HPDE6-E6E7 (cell line): ENCODE measurements around the gene GNPTAB.
A peak's percentile ranks its signal among the peaks of the same experiment; 100 is the strongest.
"Not testable (repeated sequence)": the region's sequence is repeated elsewhere in the genome, so short reads cannot be mapped to it uniquely, and the experiment has no call there.

Source experiments
- DNase-seq: peaks from one replicate; pipeline ENCODE4 v3.0.0; 2011; ENCODE audit warnings: missing footprints; ENCODE audit errors: extremely low spot score

Gene GNPTAB

DNA sequence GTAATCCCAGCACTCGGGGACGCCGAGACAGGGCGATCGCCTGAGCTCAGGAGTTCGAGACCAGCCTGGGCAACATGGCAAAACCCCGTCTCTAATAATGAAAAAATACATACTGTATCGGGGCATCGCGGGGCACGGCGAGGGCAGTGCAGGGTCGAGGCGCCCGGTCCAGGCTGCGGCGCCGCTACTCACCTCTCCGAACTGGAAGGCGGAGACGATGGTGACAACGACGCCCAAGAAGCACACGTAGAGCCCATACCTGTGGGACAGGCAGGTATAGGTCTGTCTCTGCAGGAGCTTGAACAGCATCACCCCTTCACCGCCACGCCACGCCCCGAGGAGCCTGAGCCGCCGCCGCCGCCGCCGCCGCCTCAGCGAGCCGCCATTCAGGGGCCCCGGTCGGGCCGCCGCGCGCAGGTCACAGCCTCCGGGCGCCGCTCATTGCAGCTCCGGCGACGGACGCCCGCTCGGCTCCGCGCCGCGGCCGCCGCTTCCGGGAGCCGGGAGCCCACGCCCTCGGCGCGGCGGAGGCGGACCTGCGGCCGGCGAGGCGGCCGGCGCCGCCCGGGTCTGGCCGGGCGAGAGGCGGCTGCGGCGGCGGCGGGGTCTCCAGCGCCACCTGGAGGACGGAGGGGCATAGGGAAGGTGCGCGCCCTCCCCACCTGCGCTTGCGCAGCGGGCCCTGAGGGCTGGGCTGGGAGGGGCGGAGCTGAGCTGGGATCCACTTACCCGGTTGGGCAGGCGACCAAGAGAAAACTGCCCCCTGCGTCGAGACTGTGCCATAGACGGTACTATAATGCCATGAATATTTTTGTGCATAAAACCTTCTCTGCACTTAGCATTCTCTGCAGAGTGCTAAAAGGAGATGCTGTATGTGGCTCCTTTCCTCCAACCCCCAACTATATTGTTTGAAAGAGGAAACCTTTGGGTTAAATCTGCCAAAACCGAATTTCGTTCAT is at the start of gene GNPTAB:
Gene GNPTAB (minus strand): TSS at position 593 of the 959 bp plus-strand sequence. CDS start 284 bp downstream, at position 309.
- DNase-seq, result peak; percentile 97

- DNase-seq, result no peak
These were observed 47.6 kb upstream of the GNPTAB start for GRCh38 chr12:101878243-101878821.

GRCh38 chr12:101877806-101878242 is 47.1 kb upstream of the GNPTAB start:
- DNase-seq, result no peak

GRCh38 chr12:101876861-101877805 is 46.4 kb upstream of the GNPTAB start, which contains the start of gene DRAM1:
Gene DRAM1, plus strand, starts transcription at chr12:101877580. Its CDS starts 210 bp downstream, at chr12:101877790.
- peak; percentile 80 for DNase-seq

GRCh38 chr12:101876322-101876860 is 45.6 kb upstream of the GNPTAB start:
- no peak for DNase-seq

DNA sequence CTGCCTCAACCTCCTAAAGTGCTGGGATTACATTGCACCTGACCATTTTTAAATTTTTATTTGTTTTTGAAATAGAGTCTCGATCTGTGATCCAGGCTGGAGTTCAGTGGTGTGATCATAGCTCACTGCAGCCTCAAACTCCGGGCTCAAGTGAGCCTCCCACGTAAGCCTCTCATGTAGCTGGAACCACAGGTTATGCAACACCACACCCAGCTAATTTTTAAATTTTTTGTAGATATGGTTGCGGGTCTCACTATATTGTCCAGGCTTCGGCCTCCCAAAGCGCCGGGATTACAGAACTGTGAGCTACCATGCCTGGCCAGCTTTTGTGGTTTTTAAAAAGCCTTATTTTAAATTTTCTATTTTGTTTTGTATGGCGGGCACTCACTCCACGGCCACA is 44.4 kb upstream of the GNPTAB start:
- no peak for DNase-seq

GRCh38 chr12:101870925-101871324 is 40.2 kb upstream of the GNPTAB start:
- DNase-seq, result no peak

DNA sequence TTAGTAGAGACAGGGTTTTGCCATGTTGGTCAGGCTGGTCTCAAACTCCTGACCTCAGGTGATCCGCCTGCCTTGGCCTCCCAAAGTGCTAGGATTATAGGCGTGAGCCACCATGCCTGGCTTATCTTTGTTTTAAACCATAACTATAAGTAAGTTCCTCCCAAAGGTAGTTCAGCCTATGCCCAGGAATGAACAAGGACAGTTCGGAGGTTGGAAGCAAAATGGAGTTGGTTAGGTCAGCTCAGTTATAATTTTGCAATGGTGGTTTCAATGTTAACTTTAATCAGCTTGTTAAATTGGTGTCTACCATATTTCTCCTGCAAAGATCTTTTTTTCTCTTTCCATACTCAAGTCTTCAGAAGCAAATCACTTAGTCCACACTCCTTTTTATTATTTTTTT is 36.9 kb upstream of the GNPTAB start:
- DNase-seq, result not testable (repeated sequence)

- no peak for DNase-seq
These were observed 36.0 kb upstream of the GNPTAB start for GRCh38 chr12:101866615-101867373.

- no peak for DNase-seq
These were observed 33.2 kb upstream of the GNPTAB start for GRCh38 chr12:101863981-101864380.

DNA sequence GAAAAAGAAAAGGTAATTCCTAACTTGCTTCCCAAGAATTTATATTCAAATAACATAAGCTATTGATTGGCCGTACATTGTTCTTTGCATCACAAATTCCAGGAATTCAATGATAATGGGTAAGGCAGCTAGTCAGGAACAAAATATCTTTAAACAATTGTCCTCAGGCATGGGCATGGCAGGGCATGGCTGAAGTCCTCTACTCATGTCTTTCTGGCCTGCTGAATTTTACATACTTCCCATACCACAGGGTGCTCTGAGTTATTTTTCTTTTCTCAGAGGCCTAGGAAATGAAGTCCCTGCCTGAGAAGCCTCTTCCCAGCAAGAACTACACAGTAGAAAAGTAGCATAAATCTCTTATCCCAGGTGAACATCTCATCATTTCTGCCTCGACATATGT is 31.5 kb upstream of the GNPTAB start:
- no peak for DNase-seq

DNA sequence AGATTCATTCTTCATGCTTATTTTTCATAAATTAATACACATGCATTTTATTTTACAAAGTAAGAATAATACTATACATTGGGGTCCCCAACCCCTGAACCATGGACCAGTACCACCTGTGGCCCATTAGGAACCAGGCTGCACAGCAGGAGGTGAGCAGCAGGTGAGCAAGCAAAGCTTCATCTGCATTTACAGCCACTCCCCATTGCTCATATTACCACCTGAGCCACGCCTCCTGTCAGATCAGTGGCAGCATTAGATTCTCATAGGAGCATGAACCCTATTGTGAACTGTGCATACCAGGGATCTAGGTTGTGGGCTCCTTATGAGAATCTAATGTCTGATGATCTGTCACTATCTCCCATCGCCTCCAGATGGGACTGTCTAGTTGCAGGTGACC is 30.9 kb upstream of the GNPTAB start:
- not testable (repeated sequence) for DNase-seq

DNA sequence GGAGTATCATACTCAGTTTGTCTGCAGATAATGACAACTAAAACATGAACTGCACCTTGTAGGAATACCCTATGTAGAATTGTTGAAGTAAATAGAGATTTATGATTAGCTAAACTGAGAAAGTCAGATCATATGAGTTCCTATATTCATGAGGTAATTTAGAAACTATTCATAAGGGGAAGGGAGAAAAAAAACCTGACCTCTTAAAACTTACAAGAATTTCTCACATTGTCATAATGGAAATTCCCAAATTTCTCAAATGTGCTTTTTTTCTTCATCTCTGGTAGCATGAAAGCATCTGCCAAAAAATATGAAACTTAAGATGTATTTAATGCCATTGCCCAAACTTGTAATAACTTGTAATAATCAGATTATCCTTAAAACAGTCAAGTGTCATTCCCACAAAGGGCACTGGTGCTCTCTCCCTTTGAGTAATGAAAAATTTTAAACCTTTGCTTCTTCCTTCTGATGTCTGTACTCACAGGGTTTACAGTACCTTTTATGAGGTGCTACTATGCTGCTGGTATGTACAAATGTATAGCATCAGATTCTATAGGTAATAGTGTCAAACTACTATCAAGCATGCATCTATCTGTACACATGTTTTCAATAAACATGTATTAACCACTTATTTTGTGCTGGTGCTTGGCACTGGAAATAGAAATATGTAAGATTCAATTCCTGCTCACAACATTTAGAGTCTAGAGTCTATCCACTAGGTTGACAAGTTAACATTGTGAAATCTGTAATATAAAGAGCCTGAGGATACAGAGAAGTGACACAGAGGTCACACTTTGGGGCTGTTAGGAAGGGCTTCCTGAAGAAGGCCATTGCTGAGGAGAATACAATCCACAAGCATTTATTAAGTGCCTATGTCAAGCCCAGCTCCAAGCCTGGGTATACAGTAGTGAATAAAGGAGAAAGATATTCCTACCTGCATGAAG is 29.2 kb upstream of the GNPTAB start:
- DNase-seq, result no peak

GRCh38 chr12:101858361-101858760 is 27.6 kb upstream of the GNPTAB start:
- DNase-seq, result no peak

- DNase-seq, result peak; percentile 58
These were observed 26.3 kb upstream of the GNPTAB start for GRCh38 chr12:101857043-101857558.

- not testable (repeated sequence) for DNase-seq
These were observed 25.9 kb upstream of the GNPTAB start for GRCh38 chr12:101856614-101857013.

- DNase-seq, result no peak
These were observed 25.2 kb upstream of the GNPTAB start for GRCh38 chr12:101855976-101856375.

- DNase-seq, result no peak
These were observed 24.7 kb upstream of the GNPTAB start for GRCh38 chr12:101855364-101855884.

DNA sequence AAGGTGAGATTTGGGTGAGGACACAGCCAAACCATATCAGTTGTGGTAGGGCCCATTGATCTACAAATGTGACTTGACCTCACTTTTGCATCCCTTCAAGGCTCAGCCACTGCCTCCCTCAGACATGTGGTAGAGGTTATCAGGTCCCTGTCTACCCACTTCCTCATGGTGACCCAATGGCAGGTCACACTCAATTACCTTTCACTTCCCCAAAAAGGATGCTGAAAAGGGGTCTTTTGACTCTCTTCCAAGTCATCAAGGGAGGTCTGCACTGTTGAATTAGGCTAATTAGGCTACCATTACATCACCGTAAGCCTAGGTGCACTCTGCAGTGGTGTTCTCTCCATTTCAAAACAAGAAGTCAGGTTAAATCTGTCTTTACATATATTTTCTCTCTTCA is 24.0 kb upstream of the GNPTAB start:
- DNase-seq, result no peak
